HG03565 (cell line): ENCODE results near the gene PWWP2A.
"Not testable (repeated sequence)": the region's sequence is repeated elsewhere in the genome, so short reads cannot be mapped to it uniquely, and the experiment has no call there.

Experiments
- ATAC-seq: cut with Tn5 transposase; IDR thresholded peaks from one replicate; pipeline ENCODE4 v1.9.1; 2021; ENCODE audit warnings: mild to moderate bottlenecking, moderate library complexity; ENCODE audit not compliant: unreplicated experiment

The PWWP2A gene

GRCh38 chr5:160081495-160081894 lies 37.8 kb downstream of the PWWP2A start:
- no peak for ATAC-seq

DNA sequence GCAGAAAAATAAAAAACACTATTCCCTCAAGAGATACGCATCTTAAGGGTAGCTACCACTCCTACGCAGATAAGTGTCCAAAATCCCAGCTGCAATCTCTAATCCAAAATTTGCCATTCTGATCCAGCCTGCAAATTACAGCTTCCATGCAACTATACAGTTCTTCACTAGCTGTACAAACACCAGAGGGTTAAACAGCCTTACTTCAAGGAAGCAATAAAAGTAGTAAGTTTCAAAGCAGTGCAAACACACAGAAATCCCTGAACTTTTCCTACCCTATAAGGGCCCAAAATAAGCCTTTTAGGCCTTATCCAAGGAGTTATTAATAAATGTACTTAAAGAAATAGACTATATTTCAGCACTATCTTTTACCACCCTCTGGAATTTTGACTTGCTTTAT lies 39.5 kb downstream of the PWWP2A start:
- no peak for ATAC-seq

- ATAC-seq: no peak
These were observed 42.3 kb downstream of the PWWP2A start for GRCh38 chr5:160076997-160077396.

DNA sequence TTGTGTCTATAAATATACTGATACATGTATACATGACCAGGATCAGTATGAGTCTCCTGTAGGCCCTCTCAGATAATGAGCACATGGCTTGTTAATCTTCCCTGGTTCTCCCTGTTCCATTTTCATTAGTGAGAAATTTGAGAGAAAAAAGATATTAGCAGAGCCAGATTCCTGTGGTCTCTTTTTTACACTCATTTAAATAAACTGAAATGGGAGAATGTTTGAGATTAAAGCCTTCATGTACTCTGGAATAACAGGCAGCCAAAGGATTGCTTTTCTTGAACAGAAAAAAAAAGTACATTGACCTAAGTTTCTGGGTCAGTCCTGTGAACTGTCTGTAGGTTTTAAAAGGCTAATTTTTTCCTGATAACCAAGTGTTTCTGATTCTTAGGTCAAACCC lies 44.2 kb downstream of the PWWP2A start:
- no peak for ATAC-seq

DNA sequence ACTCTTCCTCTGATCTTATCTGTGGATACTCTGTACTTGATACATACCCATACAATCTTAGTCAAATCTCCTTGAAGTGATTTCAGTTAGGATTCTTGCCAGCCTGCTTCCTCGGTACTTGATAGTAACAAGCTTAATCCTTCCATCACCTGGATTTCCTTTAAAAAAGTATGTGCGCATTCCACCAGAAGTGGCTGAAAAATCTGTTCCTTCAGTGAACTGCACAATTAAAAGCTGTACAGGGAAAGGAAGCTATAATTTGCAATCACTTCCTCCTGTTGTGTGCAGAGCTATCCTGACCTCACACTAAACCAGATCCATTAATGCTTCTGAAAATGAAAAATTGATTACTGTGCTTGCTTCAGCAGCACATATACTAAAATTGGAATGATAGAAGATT lies 47.3 kb downstream of the PWWP2A start:
- no peak for ATAC-seq

DNA sequence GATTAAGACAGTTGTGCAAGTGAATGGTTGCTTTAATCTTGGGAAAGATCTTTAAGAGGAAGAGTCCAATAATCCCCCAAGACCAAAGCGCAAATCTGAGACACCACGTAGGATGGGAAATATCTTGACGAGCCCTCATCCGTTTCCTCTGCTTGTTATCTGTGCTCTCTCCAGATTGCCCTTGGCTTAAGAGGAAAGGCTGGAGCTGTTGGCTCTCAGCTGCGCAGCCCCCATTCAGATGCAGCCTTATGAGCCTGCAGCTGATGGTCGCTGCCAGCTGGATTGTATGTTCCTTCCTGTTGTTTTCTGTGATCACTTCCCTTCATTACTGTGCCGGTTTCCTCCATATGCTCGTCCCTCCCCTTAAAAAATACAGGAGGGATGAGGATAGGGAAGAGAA lies 47.7 kb downstream of the PWWP2A start:
- no peak for ATAC-seq

DNA sequence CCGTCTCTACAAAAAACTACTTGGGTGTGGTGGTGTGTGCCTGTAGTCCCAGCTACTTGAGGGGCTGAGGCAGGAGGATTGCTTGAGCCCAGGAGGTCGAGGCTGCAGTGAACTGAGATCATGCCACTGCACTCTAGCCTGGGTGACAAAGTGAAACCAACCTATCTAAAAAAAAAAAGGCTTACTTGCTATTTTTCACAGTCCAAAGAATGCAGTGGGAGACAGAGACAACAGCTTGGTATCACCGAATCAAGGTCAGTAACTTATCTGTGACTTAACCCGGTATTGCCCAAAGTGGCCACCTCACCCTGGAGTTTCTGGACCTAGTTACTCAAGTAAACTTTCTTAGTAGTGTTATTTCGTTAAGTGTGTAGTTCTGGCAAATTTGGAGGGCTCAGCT lies 50.1 kb downstream of the PWWP2A start:
- not testable (repeated sequence) for ATAC-seq

DNA sequence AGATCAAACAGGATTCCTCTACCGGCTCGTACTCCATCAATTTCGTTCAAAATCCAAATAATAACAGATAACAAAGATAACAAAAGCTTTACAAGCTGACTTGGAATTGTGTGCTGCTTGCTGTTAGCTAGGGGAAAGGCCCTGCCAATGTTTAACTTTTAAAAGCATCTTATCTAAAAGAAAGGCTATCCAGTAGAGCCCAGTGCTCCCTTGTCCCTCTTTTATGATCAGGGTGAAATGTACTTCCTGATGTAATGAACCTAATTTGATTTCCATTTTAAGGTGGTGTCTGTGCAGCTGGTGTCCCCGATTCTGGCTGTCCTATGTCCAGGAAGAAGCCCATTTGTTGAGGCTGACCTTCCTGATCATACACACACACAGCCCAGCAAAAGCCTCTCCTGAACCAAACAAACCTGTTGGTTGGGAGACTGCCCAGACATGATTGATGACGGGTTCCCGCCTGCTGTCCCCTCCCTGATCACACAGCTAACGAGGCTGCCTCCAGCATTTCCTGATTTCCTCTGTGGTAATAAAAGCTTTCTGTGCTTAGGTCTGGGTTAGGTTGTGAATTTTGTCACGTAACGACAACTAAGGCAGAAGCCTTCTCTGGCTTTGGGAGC lies 54.1 kb downstream of the PWWP2A start:
- no peak for ATAC-seq

DNA sequence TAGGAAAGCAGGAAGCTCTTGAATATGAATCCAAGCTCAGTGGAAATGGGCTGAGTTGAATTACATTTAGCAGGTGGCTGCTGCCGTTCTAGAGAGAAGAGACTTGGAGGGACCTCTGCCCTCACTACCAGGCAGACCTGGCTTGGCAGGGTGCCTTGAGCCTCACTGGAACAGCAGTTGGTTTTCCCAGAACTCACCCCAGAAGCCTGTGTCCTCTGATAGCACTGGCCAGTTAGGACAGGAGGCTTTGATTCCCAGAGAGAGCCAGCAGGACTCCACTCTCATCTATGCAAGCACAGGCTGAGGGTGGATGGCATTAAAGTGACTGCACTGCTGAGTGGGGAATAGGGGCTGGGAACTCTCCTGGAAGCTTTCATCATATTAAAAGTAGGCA lies 54.8 kb downstream of the PWWP2A start:
- no peak for ATAC-seq

DNA sequence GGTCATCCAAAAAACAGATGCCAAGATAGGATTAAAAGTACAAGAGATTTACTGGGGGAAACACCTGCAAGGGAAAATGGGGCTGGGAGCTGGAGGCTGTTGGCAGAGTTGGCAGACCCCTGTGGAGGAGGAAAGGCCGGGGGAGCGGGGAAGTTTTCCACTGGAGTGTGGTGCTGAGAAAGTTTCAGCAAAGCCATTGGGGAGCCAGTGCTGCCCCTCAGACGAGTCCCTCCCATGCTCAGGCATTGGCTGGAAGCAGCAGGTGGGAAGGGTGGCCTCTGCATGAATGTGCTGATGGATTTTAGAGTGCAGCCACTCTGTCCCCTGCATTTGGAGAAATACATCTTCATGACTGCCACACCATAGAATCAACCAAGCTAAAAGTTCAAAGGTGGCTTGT lies 57.5 kb downstream of the PWWP2A start:
- no peak for ATAC-seq

DNA sequence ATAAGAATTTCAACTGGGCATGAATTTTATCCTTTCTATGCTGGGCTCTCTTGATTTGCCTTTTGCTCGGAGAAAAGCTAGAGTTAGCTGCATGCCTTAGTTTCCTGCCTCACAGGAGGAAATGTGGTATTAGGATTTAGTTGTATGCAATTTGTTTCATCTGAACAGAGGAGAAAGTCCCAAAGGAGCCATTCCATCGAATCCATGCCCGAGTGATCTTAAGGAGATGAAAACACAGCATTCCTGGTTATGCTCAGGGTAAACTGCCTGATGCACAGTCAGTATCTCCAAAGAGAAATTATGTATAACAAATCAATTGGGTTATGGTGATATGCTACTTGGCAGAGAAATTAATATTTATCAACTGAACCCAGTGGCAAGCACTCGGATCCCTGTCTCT lies 59.2 kb downstream of the PWWP2A start:
- ATAC-seq: no peak

- no peak for ATAC-seq
These were observed 62.0 kb downstream of the PWWP2A start for GRCh38 chr5:160057256-160057655.

- no peak for ATAC-seq
These were observed 64.4 kb downstream of the PWWP2A start for GRCh38 chr5:160054831-160055230.

GRCh38 chr5:160054047-160054446 lies 65.2 kb downstream of the PWWP2A start:
- no peak for ATAC-seq

GRCh38 chr5:160049099-160049498 lies 70.2 kb downstream of the PWWP2A start:
- ATAC-seq: no peak

- no peak for ATAC-seq
These were observed 71.1 kb downstream of the PWWP2A start for GRCh38 chr5:160048131-160048530.

GRCh38 chr5:160047423-160047822 lies 71.8 kb downstream of the PWWP2A start:
- ATAC-seq: no peak

GRCh38 chr5:160044967-160045366 lies 74.3 kb downstream of the PWWP2A start:
- no peak for ATAC-seq

GRCh38 chr5:160044391-160044804 lies 74.9 kb downstream of the PWWP2A start:
- no peak for ATAC-seq

DNA sequence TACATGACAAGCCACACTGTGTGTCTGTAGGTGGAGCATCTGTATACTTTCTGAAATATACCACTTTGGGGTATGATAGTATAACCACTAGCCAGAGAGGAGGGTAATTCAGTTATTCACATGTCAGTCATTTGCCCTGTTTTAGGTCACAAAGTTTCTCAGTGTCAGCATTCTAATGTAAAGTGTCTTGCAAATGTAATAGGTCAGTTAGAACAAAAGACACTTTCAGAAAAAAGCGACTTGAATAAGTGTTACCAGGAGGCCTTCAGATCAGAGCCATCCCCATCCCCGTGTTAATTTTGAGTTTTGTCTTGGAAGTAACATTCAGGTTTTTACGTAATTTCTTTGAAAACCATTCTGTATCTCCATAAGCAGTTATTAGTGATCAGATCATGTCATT lies 76.6 kb downstream of the PWWP2A start:
- no peak for ATAC-seq
